Gastroesophageal sphincter (tissue), 4 donors: ENCODE measurements around the gene GATAD2B. TPM values are rescaled to one million over a fixed set of nuclear protein-coding genes. Genes with fewer than 3 reads are reported as not detected.
"Not testable (repeated sequence)": the region's sequence is repeated elsewhere in the genome, so short reads cannot be mapped to it uniquely, and the experiment has no call there.

ENCODE experiments used
- ATAC-seq: fragments of 150-250 bp; one replicate; pipeline ENCODE4 v1.9.1; 2016; ENCODE audit warnings: mild to moderate bottlenecking, moderate library complexity
- H3K27ac ChIP-seq, 4 donors: fragments of 200-600 bp; sonication (generic) in 3 of 4; 1 replicate in 3 of 4; 2 replicates in 1 of 4; pipeline ENCODE4 v1.5.1; 2016 to 2019
- H3K27me3 ChIP-seq: fragments of 200-600 bp; sonication (generic); one replicate; pipeline ENCODE4 v1.5.1; 2019
- H3K36me3 ChIP-seq, 2 donors: fragments of 200-600 bp; sonication (generic); one replicate each; pipeline ENCODE4 v1.5.1; 2019; ENCODE audit warnings: control low read depth in 1 of 2
- H3K4me1 ChIP-seq, 3 donors: fragments of 200-600 bp; sonication (generic); 1 replicate in 2 of 3; 2 replicates in 1 of 3; pipeline ENCODE4 v1.5.1; 2016 to 2019; ENCODE audit warnings: control low read depth in 2 of 3
- H3K4me3 ChIP-seq, 2 donors: fragments of 200-600 bp; sonication (generic); one replicate each; pipeline ENCODE4 v1.5.1; 2019; ENCODE audit warnings: mild to moderate bottlenecking in 1 of 2, moderate library complexity in 1 of 2
- H3K9me3 ChIP-seq, 3 donors: fragments of 200-600 bp; sonication (generic); one replicate each; pipeline ENCODE4 v1.5.1; 2017 to 2019; ENCODE audit warnings: control low read depth in 2 of 3
- CTCF ChIP-seq, 4 experiments: fragments of 200-600 bp in 2 of 4; fragments of 450-650 bp in 2 of 4; sonication (generic) in 1 of 4; IDR thresholded peaks; one replicate each; pipeline ENCODE4 v1.5.1; 2017 to 2019; ENCODE audit warnings: antibody characterized with exemption in 4 of 4, mild to moderate bottlenecking in 2 of 4, moderate library complexity in 2 of 4
- EP300 ChIP-seq: sonication (generic); formaldehyde crosslinking; IDR thresholded peaks from one replicate; pipeline ENCODE4 v1.6.1; 2017; ENCODE audit warnings: antibody characterized with exemption, mild to moderate bottlenecking
- POLR2A ChIP-seq, 2 donors: fragments of 450-650 bp; IDR thresholded peaks; one replicate each; pipeline ENCODE4 v1.6.1; 2017; ENCODE audit warnings: antibody characterized with exemption in 2 of 2, mild to moderate bottlenecking in 2 of 2, moderate library complexity in 1 of 2
- POLR2AphosphoS5 ChIP-seq: sonication (generic); formaldehyde crosslinking; IDR thresholded peaks from one replicate; pipeline ENCODE4 v1.6.1; 2017; ENCODE audit warnings: antibody characterized with exemption
- WGBS, 2 donors: methylation state at CpG; one replicate each; pipeline ENCODE4 v1.1.5; 2018; ENCODE audit warnings: low coverage in 1 of 2; 5-methylcytosine and 5-hydroxymethylcytosine counted together
- total RNA-seq, 4 donors: library from RNA; depleted of rRNA; stranded (reverse); fragments of >200 nt; gene quantifications; one replicate each; pipeline ENCODE4 v1.1.0, GENCODE V29; 2016

Gene GATAD2B
- total RNA-seq, 4 donors from 2014 or later: 18.4 to 30.8 (median 23.8) TPM

- TF ChIP-seq POLR2A (IDR thresholded peaks at IDR 0.05) (no peak), POLR2AphosphoS5 (no peak)
- Histone ChIP-seq H3K36me3 (peaks cover 0 to 8% of the 10 kb centered on the region in 2 donors), H3K27ac (no peak overlapping the region), H3K27me3 (no peaks in the 10 kb centered on the region), H3K9me3 (no peaks in the 10 kb centered on the region), H3K4me3 (no peak overlapping the region), H3K4me1 (peaks cover 0 to 40% (median 0%) of the 10 kb centered on the region in 3 donors)
- ATAC-seq: no peak
- WGBS, 2 donors: 90 to 94% methylated on average over 6 of the region's 6 CpGs
Measured at GRCh38 chr1:153908071-153908470, 14.7 kb downstream of the GATAD2B start.

DNA sequence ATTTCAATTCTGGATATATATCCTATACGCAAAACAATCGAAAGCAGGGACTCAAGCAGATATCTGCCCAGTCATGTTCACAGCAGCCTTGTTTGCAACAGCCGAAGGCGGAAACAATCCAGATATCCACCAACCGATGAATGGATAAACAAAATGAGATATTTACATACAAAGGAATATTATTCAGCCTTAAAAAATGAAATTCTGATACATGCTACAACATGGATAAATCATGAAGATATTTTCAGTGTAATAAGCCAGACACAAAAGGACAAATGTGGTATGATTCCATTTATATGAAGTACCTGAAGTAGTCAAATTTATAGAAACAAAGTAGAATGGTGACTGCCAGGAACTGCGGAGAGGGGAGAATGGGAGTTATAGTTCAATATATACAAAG is 15.6 kb downstream of the GATAD2B start:
- peaks cover 0 to 32% (median 0%) of the 10 kb centered on the region in 3 donors for H3K4me1 ChIP-seq
- 86 to 88% methylated on average over 6 of the region's 6 CpGs for WGBS, 2 donors
- no peaks in the 10 kb centered on the region for H3K27me3 ChIP-seq
- TF ChIP-seq POLR2AphosphoS5: no peak
- TF ChIP-seq CTCF (IDR thresholded peaks at IDR 0.05): no peak
- no peak for TF ChIP-seq POLR2A (IDR thresholded peaks at IDR 0.05)
- TF ChIP-seq EP300: no peak
- no peak overlapping the region for H3K27ac ChIP-seq
- H3K4me3 ChIP-seq: no peak overlapping the region
- ATAC-seq: no peak
- H3K9me3 ChIP-seq: no peaks in the 10 kb centered on the region
- peaks cover 0 to 8% of the 10 kb centered on the region in 2 donors for H3K36me3 ChIP-seq

GRCh38 chr1:153906396-153906795 is 16.4 kb downstream of the GATAD2B start:
- Histone ChIP-seq H3K27me3 (no peaks in the 10 kb centered on the region), H3K27ac (no peak overlapping the region), H3K4me1 (peaks cover 0 to 31% (median 0%) of the 10 kb centered on the region in 3 donors), H3K36me3 (peaks cover 0 to 8% of the 10 kb centered on the region in 2 donors), H3K4me3 (no peak overlapping the region), H3K9me3 (no peaks in the 10 kb centered on the region)
- ATAC-seq: no peak
- 89% methylated on average over 1 of the region's 1 CpG; no CpG with 5 or more reads in 1 of the 2 donors for WGBS, 2 donors
- TF ChIP-seq POLR2A (IDR thresholded peaks at IDR 0.05) (no peak), EP300 (no peak), POLR2AphosphoS5 (no peak), CTCF (IDR thresholded peaks at IDR 0.05) (no peak)

GRCh38 chr1:153905908-153906307 is 16.9 kb downstream of the GATAD2B start:
- WGBS, 2 donors: 93 to 94% methylated on average over 2 to 4 of the region's 8 CpGs
- ATAC-seq, H3K9me3 ChIP-seq, H3K27ac ChIP-seq, H3K27me3 ChIP-seq, H3K4me3 ChIP-seq, H3K36me3 ChIP-seq: not testable (repeated sequence)
- peaks cover 0 to 31% (median 0%) of the 10 kb centered on the region in 3 donors for H3K4me1 ChIP-seq

- no peak overlapping the region for H3K4me3 ChIP-seq
- peak; percentile 63 for ATAC-seq
- no peaks in the 10 kb centered on the region for H3K9me3 ChIP-seq
- peaks cover 0 to 17% of the 10 kb centered on the region in 2 donors for H3K36me3 ChIP-seq
- TF ChIP-seq EP300: no peak
- H3K27ac ChIP-seq: peak overlapping the region in 1 of 4 donors; percentile 4
- 86 to 87% methylated on average over 11 to 13 of the region's 14 CpGs for WGBS, 2 donors
- H3K4me1 ChIP-seq: peaks cover 0 to 26% (median 0%) of the 10 kb centered on the region in 3 donors
- H3K27me3 ChIP-seq: no peaks in the 10 kb centered on the region
Measured at GRCh38 chr1:153903841-153904455, 18.8 kb downstream of the GATAD2B start.

DNA sequence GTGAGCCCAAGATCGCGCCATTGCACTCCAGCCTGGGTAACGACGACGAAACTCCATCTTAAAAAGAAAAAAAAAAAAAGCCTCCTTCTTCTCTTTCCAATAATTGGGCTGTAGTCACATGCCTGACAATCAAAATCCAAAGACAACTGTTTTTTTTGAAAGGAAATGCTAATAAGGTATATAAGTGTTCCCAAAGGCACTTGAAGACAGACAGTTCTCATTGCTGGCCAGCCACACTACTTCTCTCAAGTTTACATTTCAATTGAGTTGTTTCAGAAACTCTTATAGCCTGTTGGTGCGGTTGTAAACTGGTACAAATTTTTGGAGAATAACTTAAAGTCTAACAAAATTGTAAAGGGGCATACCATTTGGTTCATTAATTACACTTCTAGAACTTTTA is 23.3 kb downstream of the GATAD2B start:
- no peak overlapping the region for H3K4me3 ChIP-seq
- no peaks in the 10 kb centered on the region for H3K9me3 ChIP-seq
- ATAC-seq: no peak
- peaks cover 0 to 14% of the 10 kb centered on the region in 2 donors for H3K36me3 ChIP-seq
- no peak for TF ChIP-seq POLR2A (IDR thresholded peaks at IDR 0.05)
- no peak for TF ChIP-seq POLR2AphosphoS5
- no peak for TF ChIP-seq CTCF (IDR thresholded peaks at IDR 0.05)
- no peak for TF ChIP-seq EP300
- H3K27ac ChIP-seq: no peak overlapping the region
- peaks cover 0 to 11% (median 0%) of the 10 kb centered on the region in 3 donors for H3K4me1 ChIP-seq
- WGBS, 2 donors: 94 to 100% methylated on average over 1 to 6 of the region's 6 CpGs
- H3K27me3 ChIP-seq: no peaks in the 10 kb centered on the region

DNA sequence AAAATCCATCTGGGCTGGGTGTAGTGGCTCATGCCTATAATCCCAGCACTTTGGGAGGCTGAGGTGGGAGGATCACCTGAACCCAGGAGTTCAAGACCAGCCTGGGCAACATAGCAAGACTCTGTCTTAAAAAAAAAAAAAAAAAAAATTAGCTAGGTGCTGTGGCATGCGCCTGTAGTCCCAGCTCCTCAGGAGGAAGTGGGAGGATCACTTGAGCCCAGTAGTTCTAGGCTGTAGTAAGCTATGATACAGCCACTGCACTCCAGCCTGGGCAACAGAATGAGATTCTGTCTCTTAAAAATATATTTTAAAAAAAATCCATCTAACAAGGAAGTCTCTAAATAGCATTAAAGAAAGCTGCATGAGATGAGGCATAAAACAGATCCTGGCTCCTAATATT is 26.9 kb downstream of the GATAD2B start:
- H3K36me3 ChIP-seq: peaks cover 0 to 35% of the 10 kb centered on the region in 2 donors
- ATAC-seq, H3K27ac ChIP-seq, H3K27me3 ChIP-seq, H3K9me3 ChIP-seq, H3K4me1 ChIP-seq, H3K4me3 ChIP-seq: not testable (repeated sequence)
- 67% methylated on average over 1 of the region's 1 CpG; no CpG with 5 or more reads in 1 of the 2 donors for WGBS, 2 donors

DNA sequence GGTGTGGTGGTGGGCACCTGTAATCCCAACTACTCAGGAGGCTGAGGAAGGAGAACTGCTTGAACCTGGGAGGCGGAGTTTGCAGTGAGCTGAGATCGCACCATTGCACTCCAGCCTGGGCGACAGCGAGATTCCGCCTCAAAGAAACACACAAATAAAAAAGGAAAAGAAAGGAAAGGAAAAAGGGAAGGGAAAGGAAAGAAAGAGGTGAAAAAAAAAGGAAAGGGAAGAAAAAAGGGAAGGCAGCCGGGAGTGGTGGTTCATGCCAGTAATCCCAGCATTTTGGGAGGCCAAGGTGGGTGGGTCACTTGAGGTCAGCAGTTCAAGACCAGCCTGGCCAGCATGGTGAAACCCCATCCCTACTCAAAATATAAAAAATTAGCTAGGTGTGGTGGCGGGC is 31.7 kb downstream of the GATAD2B start:
- not testable (repeated sequence) for H3K4me3 ChIP-seq, ATAC-seq
- 94 to 95% methylated on average over 2 to 6 of the region's 7 CpGs for WGBS, 2 donors

More for the DNA sequence above, 31.7 kb downstream of the GATAD2B start:
- H3K9me3 ChIP-seq, H3K27me3 ChIP-seq, H3K27ac ChIP-seq: not testable (repeated sequence)
- Histone ChIP-seq H3K4me1 (peaks cover 0 to 38% (median 0%) of the 10 kb centered on the region in 3 donors), H3K36me3 (peaks cover 0 to 26% of the 10 kb centered on the region in 2 donors)
